Osteocyte (in vitro differentiated cells): ENCODE data around the gene PLPPR4. TPM values are rescaled to one million over a fixed set of nuclear protein-coding genes. Genes with fewer than 3 reads are reported as not detected.

Experiments
- DNase-seq: peaks from one replicate; pipeline ENCODE4 v3.0.0; 2021; ENCODE audit warnings: mixed read lengths; ENCODE audit not compliant: unreplicated experiment; ENCODE audit errors: extremely low spot score
- H3K27ac Mint-ChIP-seq: one replicate; pipeline ENCODE4 v1.8.0; 2021; ENCODE audit warnings: mild to moderate bottlenecking, mixed read lengths; ENCODE audit not compliant: unreplicated experiment
- H3K27me3 Mint-ChIP-seq: one replicate; pipeline ENCODE4 v1.8.0; 2021; ENCODE audit warnings: mixed read lengths; ENCODE audit not compliant: unreplicated experiment
- H3K36me3 Mint-ChIP-seq: one replicate; pipeline ENCODE4 v1.8.0; 2021; ENCODE audit warnings: mixed read lengths; ENCODE audit not compliant: unreplicated experiment
- H3K4me1 Mint-ChIP-seq: one replicate; pipeline ENCODE4 v1.8.0; 2021; ENCODE audit warnings: mixed read lengths; ENCODE audit not compliant: unreplicated experiment
- H3K4me3 Mint-ChIP-seq: one replicate; pipeline ENCODE4 v1.8.0; 2021; ENCODE audit warnings: mild to moderate bottlenecking, moderate library complexity, mixed read lengths; ENCODE audit not compliant: unreplicated experiment
- H3K9me3 Mint-ChIP-seq: one replicate; pipeline ENCODE4 v1.8.0; 2021; ENCODE audit warnings: mixed read lengths; ENCODE audit not compliant: unreplicated experiment
- CTCF ChIP-seq: fragments of 200-600 bp; sonication (generic); IDR thresholded peaks from 2 replicates; pipeline ENCODE4 v1.5.0; 2021; ENCODE audit warnings: antibody characterized with exemption, mild to moderate bottlenecking, moderate library complexity
- total RNA-seq: library from RNA; stranded (reverse); gene quantifications from 2 replicates; pipeline ENCODE4 v1.2.1, GENCODE V29; 2021

Gene PLPPR4
- total RNA-seq, 1 donor from 2014 or later = 5.2 TPM

- TF ChIP-seq CTCF = no peak
- Mint-ChIP-seq H3K4me1 (peaks cover 17% of the 10 kb centered on the region), H3K9me3 (no peaks in the 10 kb centered on the region), H3K27me3 (peaks cover 32% of the 10 kb centered on the region), H3K4me3 (peak overlapping the region; percentile 73), H3K27ac (peak overlapping the region; percentile 28), H3K36me3 (no peaks in the 10 kb centered on the region)
- no peak for DNase-seq
Measured at GRCh38 chr1:99265124-99265523, 832 bp downstream of the PLPPR4 start.

- DNase-seq = no peak
Measured at GRCh38 chr1:99266726-99267125, 2.4 kb downstream of the PLPPR4 start.

GRCh38 chr1:99268021-99268420 lies 3.7 kb downstream of the PLPPR4 start:
- H3K4me1 Mint-ChIP-seq = peaks cover 17% of the 10 kb centered on the region
- H3K9me3 Mint-ChIP-seq = no peaks in the 10 kb centered on the region
- peak overlapping the region; percentile 33 for H3K27ac Mint-ChIP-seq

More at GRCh38 chr1:99266726-99267125, 2.4 kb downstream of the PLPPR4 start:
- no peak for TF ChIP-seq CTCF
- Mint-ChIP-seq H3K9me3 (no peaks in the 10 kb centered on the region), H3K27me3 (peaks cover 32% of the 10 kb centered on the region), H3K36me3 (no peaks in the 10 kb centered on the region), H3K4me3 (no peak overlapping the region), H3K27ac (peak overlapping the region; percentile 86), H3K4me1 (peaks cover 17% of the 10 kb centered on the region)

GRCh38 chr1:99269321-99269720 lies 5.0 kb downstream of the PLPPR4 start:
- H3K4me1 Mint-ChIP-seq = peaks cover 13% of the 10 kb centered on the region
- no peak overlapping the region for H3K4me3 Mint-ChIP-seq
- no peaks in the 10 kb centered on the region for H3K36me3 Mint-ChIP-seq
- DNase-seq = no peak
- no peak overlapping the region for H3K27ac Mint-ChIP-seq
- peaks cover 12% of the 10 kb centered on the region for H3K27me3 Mint-ChIP-seq
- TF ChIP-seq CTCF = no peak
- no peaks in the 10 kb centered on the region for H3K9me3 Mint-ChIP-seq

More at GRCh38 chr1:99268021-99268420, 3.7 kb downstream of the PLPPR4 start:
- Mint-ChIP-seq H3K36me3 (no peaks in the 10 kb centered on the region), H3K4me3 (no peak overlapping the region), H3K27me3 (peaks cover 25% of the 10 kb centered on the region)
- DNase-seq = no peak
- no peak for TF ChIP-seq CTCF

- peaks cover 3% of the 10 kb centered on the region for H3K9me3 Mint-ChIP-seq
- TF ChIP-seq CTCF = no peak
- H3K36me3 Mint-ChIP-seq = no peaks in the 10 kb centered on the region
- no peak overlapping the region for H3K27ac Mint-ChIP-seq
- H3K4me1 Mint-ChIP-seq = peaks cover 8% of the 10 kb centered on the region
- no peak overlapping the region for H3K4me3 Mint-ChIP-seq
- DNase-seq = no peak
- H3K27me3 Mint-ChIP-seq = peaks cover 1% of the 10 kb centered on the region
Measured at GRCh38 chr1:99270646-99271045, 6.4 kb downstream of the PLPPR4 start.
